WTC11 (cell line): ENCODE results near the gene COL4A1. TPM values are rescaled to one million over a fixed set of nuclear protein-coding genes. Genes with fewer than 3 reads are reported as not detected.

Experiments used
- ATAC-seq: fragments of 200-7000 bp; cut with Tn5 transposase; 2 replicates; pipeline ENCODE4 v1.10.0; 2021; ENCODE audit warnings: mild to moderate bottlenecking, moderate library complexity
- CTCF ChIA-PET: fragments of 300-600 bp; sonication (Branson Sonifier 250); formaldehyde crosslinking; loops from one replicate; lab custom pipeline; 2021; ENCODE audit warnings: antibody characterized with exemption; lab: Charles Lee
- POLR2A ChIA-PET: fragments of 350-600 bp; sonication (Branson Sonifier 250); formaldehyde crosslinking; loops from one replicate; lab custom pipeline; 2021; ENCODE audit warnings: antibody characterized with exemption; lab: Charles Lee
- DNase-seq: peaks from one replicate; pipeline ENCODE4 v3.0.0; 2021; ENCODE audit warnings: low spot score
- H3K27ac Mint-ChIP-seq: 2 replicates; pipeline ENCODE4 v1.8.0; 2021; ENCODE audit warnings: mixed read lengths
- H3K27me3 Mint-ChIP-seq: 2 replicates; pipeline ENCODE4 v1.8.0; 2021; ENCODE audit warnings: low read depth, mild to moderate bottlenecking, moderate library complexity, mixed read lengths
- H3K36me3 Mint-ChIP-seq: 2 replicates; pipeline ENCODE4 v1.8.0; 2021; ENCODE audit warnings: mixed read lengths
- H3K4me1 Mint-ChIP-seq: 2 replicates; pipeline ENCODE4 v1.8.0; 2022; ENCODE audit warnings: mixed read lengths
- H3K4me3 Mint-ChIP-seq: 2 replicates; pipeline ENCODE4 v1.8.0; 2021; ENCODE audit warnings: mild to moderate bottlenecking, moderate library complexity, mixed read lengths
- H3K9me3 Mint-ChIP-seq: 2 replicates; pipeline ENCODE4 v1.8.0; 2021; ENCODE audit warnings: mixed read lengths
- ARID4B ChIP-seq: sonication (generic); formaldehyde crosslinking; IDR thresholded peaks from 2 replicates; pipeline ENCODE4 v1.8.0; 2023; ENCODE audit warnings: missing genetic modification reagents, mild to moderate bottlenecking, borderline replicate concordance
- ATF1 ChIP-seq: sonication (generic); formaldehyde crosslinking; IDR thresholded peaks from 2 replicates; pipeline ENCODE4 v1.8.1; 2023; ENCODE audit warnings: mild to moderate bottlenecking, moderate library complexity, missing genetic modification reagents
- CREM ChIP-seq: sonication (generic); formaldehyde crosslinking; IDR thresholded peaks from 2 replicates; pipeline ENCODE4 v1.8.1; 2022; ENCODE audit warnings: mild to moderate bottlenecking, missing genetic modification reagents, moderate library complexity
- E2F1 ChIP-seq: sonication (generic); formaldehyde crosslinking; IDR thresholded peaks from 2 replicates; pipeline ENCODE4 v1.8.0; 2022; ENCODE audit warnings: mild to moderate bottlenecking, missing genetic modification reagents
- E2F4 ChIP-seq: sonication (generic); formaldehyde crosslinking; IDR thresholded peaks from 2 replicates; pipeline ENCODE4 v1.8.1; 2022; ENCODE audit warnings: low read depth, mild to moderate bottlenecking, moderate library complexity, missing genetic modification reagents, borderline replicate concordance
- ERG ChIP-seq: fragments of 250-450 bp; sonication (Bioruptor Pico); IDR thresholded peaks from 2 replicates; pipeline ENCODE4 v1.8.0; 2021; ENCODE audit warnings: mild to moderate bottlenecking
- ESRRA ChIP-seq: sonication (generic); formaldehyde crosslinking; IDR thresholded peaks from 2 replicates; pipeline ENCODE4 v1.8.1; 2022; ENCODE audit warnings: mild to moderate bottlenecking, missing genetic modification reagents, borderline replicate concordance
- MAX ChIP-seq: sonication (generic); formaldehyde crosslinking; IDR thresholded peaks from 2 replicates; pipeline ENCODE4 v1.8.0; 2022; ENCODE audit warnings: mild to moderate bottlenecking, missing genetic modification reagents
- PREB ChIP-seq: sonication (generic); formaldehyde crosslinking; IDR thresholded peaks from 2 replicates; pipeline ENCODE4 v1.8.1; 2022; ENCODE audit warnings: mild to moderate bottlenecking, missing genetic modification reagents, moderate library complexity, borderline replicate concordance
- TCF7 ChIP-seq: sonication (generic); formaldehyde crosslinking; IDR thresholded peaks from 2 replicates; pipeline ENCODE4 v1.8.0; 2022; ENCODE audit warnings: mild to moderate bottlenecking, low read depth, missing genetic modification reagents, moderate library complexity
- ZBTB21 ChIP-seq: sonication (generic); formaldehyde crosslinking; IDR thresholded peaks from 2 replicates; pipeline ENCODE4 v1.8.1; 2023; ENCODE audit warnings: mild to moderate bottlenecking, missing genetic modification reagents, borderline replicate concordance
- ZNF425 ChIP-seq: fragments of 250-450 bp; sonication (Bioruptor Pico); conservative IDR thresholded peaks from 2 replicates; pipeline ENCODE4 v1.9.0; 2021; ENCODE audit warnings: mild to moderate bottlenecking
- ZNF512 ChIP-seq: sonication (generic); formaldehyde crosslinking; IDR thresholded peaks from 2 replicates; pipeline ENCODE4 v1.8.1; 2022; ENCODE audit warnings: missing genetic modification reagents, borderline replicate concordance
- ZNF671 ChIP-seq: fragments of 250-450 bp; sonication (Bioruptor Pico); IDR thresholded peaks from 2 replicates; pipeline ENCODE4 v1.8.0; 2021; ENCODE audit warnings: mild to moderate bottlenecking
- total RNA-seq: library from RNA; stranded (reverse); gene quantifications from 3 replicates; pipeline ENCODE4 v1.2.3, GENCODE V29; 2021

Gene COL4A1
- total RNA-seq, 1 experiment from 2014 or later: 89.6 TPM

- CTCF ChIA-PET: no interaction called here
- no peak for TF ChIP-seq CREM
- no peak for TF ChIP-seq E2F1
- no peak for TF ChIP-seq E2F4 (CRISPR knock-in tag)
- no peak for TF ChIP-seq ARID4B
- no peak for TF ChIP-seq ATF1 (CRISPR knock-in tag)
- no peak for TF ChIP-seq ZBTB21 (CRISPR knock-in tag)
- no peak for TF ChIP-seq ESRRA (CRISPR knock-in tag)
- TF ChIP-seq ZNF512 (CRISPR knock-in tag): no peak
- TF ChIP-seq ZNF671 (CRISPR knock-in tag): no peak
- TF ChIP-seq ERG (CRISPR knock-in tag): no peak
- TF ChIP-seq TCF7 (CRISPR knock-in tag): no peak
- TF ChIP-seq ZNF425 (CRISPR knock-in tag): no peak
- no peak for TF ChIP-seq MAX (CRISPR knock-in tag)
- no peak for TF ChIP-seq PREB (CRISPR knock-in tag)
- TF ChIP-seq, all 79 proteins: peak for 0
- no peak for DNase-seq
- Mint-ChIP-seq H3K27me3 (no peaks in the 10 kb centered on the region), H3K4me1 (peaks cover 7% of the 10 kb centered on the region), H3K9me3 (no peaks in the 10 kb centered on the region), H3K27ac (no peak overlapping the region), H3K4me3 (no peak overlapping the region), H3K36me3 (no peaks in the 10 kb centered on the region)
- ATAC-seq: no peak
- POLR2A ChIA-PET: no interaction called here
These were observed 50.6 kb downstream of the COL4A1 start for GRCh38 chr13:110256126-110256905.
